Fibroblast of mammary gland (primary cell): ENCODE measurements around the gene LRGUK.
A peak's percentile ranks its signal among the peaks of the same experiment; 100 is the strongest.

Experiments used
- DNase-seq: peaks from one replicate; pipeline ENCODE4 v3.0.0-alpha.2; 2010; ENCODE audit warnings: low read depth
- H3K4me3 ChIP-seq: 2 replicates; pipeline ENCODE4 v1.5.1; 2011; ENCODE audit warnings: low read depth, mild to moderate bottlenecking, low read length, moderate library complexity; ENCODE audit not compliant: control insufficient read depth
- TF ChIP-seq, protein P1 (sequence below): conservative IDR thresholded peaks from 2 replicates; pipeline ENCODE4 v1.5.1; 2011; ENCODE audit warnings: low read depth, low read length, inconsistent platforms; ENCODE audit not compliant: control insufficient read depth, insufficient read depth

LRGUK gene

DNA sequence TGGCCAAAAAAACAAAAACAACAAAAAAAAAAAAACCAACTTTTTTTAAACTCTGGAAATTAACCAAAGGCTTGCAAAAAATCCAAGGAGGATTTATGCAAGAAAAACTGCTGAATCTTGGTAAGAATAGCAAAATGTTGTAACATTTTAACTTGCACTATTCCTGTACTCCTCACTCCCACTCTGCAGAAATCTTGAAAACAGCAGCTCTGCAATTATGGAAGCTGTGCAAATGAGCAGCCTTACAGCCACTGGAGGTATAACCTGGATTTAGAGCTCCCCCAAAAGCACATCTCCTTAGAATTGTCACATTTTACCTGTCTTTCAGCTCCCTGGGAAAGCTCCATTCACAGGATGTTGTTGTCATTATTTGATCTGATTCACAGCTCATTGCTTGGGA lies 41.8 kb upstream of the LRGUK start:
- no peak for DNase-seq
- no peak overlapping the region for H3K4me3 ChIP-seq
- TF ChIP-seq, protein P1, sequence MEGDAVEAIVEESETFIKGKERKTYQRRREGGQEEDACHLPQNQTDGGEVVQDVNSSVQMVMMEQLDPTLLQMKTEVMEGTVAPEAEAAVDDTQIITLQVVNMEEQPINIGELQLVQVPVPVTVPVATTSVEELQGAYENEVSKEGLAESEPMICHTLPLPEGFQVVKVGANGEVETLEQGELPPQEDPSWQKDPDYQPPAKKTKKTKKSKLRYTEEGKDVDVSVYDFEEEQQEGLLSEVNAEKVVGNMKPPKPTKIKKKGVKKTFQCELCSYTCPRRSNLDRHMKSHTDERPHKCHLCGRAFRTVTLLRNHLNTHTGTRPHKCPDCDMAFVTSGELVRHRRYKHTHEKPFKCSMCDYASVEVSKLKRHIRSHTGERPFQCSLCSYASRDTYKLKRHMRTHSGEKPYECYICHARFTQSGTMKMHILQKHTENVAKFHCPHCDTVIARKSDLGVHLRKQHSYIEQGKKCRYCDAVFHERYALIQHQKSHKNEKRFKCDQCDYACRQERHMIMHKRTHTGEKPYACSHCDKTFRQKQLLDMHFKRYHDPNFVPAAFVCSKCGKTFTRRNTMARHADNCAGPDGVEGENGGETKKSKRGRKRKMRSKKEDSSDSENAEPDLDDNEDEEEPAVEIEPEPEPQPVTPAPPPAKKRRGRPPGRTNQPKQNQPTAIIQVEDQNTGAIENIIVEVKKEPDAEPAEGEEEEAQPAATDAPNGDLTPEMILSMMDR: no peak

DNA sequence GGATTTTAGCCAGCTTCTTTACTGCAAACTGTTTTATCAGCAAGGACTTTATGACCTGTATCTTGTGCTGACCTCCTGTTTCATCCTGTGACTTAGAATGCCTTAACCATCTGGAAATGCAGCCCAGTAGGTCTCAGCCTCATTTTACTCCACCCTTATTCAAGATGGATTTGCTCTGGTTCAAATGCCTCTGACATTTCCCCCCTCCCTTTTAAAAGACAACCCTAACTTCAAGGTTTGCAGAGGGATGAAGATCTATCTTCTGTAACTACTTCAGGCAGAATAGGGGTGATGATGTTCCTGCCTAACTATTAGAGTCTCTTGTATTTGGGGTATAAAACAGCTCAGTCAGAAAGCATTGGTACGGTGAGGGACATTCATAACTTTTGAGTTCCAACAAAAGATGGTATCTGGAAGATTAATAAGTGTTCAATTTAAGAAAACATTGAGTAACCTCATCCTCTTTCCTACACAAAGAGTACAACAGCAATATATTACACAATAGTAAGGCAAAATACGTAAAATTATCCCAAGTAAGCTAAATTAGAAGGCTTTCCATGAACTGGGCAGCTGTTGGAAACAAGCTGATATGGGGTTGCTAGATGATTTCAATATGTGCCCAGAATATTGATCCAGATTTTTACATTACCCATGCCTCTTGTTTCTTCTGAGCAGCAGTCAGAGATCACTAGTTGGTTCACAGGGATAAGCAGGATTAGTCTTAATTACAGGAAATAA lies 40.0 kb upstream of the LRGUK start:
- TF ChIP-seq, protein P1: no peak
- H3K4me3 ChIP-seq: no peak overlapping the region
- no peak for DNase-seq

DNA sequence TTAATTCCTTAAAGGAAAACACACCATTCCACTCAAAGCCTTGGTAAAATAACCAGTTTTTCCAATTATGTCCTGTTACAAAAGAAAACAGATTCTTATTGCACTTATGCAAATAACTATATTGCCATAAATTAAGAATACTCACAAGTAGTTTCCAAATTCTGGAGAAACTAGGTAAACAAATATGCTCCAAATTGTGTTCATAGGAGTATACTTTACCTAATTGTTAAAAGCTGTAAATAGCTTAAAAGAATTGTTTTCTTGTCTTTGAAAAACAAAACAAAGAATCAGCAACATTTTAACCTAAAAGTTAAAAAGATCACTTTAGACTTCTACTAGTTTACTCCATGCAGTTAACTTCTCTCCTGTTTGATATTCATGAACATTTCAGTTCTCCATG lies 38.9 kb upstream of the LRGUK start:
- no peak for DNase-seq
- no peak overlapping the region for H3K4me3 ChIP-seq
- TF ChIP-seq, protein P1: no peak

DNA sequence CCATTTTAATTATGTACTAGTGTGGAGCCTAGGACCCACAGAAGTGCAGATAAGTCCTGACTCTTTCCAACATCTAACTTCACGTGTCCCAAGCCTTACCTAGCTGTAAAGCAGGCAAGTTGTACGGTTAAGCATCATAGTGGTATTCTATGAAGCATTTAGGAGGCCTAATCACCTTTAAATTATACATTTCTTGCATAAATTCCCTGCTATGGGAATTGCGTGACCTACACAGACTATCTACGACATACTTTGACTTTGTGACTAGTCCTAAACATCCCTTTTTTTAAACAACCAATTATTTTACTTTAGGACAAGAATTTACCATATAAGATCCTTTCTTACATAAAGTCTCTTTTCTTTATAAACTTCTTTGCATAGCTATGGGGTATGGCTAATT lies 37.7 kb upstream of the LRGUK start:
- no peak overlapping the region for H3K4me3 ChIP-seq
- TF ChIP-seq, protein P1: no peak
- DNase-seq: peak; percentile 11

DNA sequence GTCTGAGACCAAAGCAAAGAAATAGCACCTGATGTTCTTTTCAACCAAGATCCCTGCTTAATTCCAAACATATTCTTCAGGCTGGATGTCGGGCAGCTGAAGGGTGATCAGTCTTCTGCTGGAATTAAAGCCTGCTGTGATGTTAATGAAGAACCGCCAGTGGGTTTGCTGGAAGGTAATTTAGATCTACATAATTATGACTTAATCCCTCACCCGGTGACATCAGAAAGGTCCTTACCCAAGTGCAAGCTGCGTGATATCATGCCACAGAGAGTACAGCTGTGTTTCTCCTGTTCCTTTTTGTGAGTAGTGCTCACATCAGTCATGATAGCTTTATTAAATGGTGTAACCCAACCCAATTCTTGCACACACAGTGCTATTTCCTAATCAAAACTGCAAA lies 29.1 kb upstream of the LRGUK start:
- no peak overlapping the region for H3K4me3 ChIP-seq
- no peak for DNase-seq
- TF ChIP-seq, protein P1: no peak

DNA sequence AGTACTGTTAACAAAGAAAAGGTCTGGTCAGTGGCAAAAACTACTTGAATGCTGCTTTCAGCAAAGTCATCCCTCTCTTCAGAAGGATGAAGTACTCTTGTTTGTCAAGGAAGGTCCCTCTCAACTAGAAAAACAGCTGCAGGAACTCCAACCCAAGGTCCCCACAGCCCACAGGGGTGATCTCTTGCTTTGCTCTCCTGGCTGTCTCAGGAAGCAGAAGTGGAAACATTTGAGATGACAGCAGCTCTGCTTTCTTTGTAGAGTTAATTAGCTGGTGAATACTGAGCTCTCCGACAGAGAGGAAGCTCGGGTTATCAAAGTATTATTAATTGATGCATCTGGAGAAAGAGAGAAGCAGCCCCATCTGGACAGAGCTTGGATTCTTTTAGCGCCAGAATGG lies 25.4 kb upstream of the LRGUK start:
- no peak overlapping the region for H3K4me3 ChIP-seq
- TF ChIP-seq, protein P1: no peak
- DNase-seq: no peak
